GM12892 (cell line): ENCODE data around the gene GRIA2.

Source experiments
- POLR2A ChIP-seq: IDR thresholded peaks from 2 replicates; pipeline ENCODE4 v1.6.1; 2011; ENCODE audit warnings: low read depth, low read length, control low read depth
- POLR2AphosphoS5 ChIP-seq: IDR thresholded peaks from 2 replicates; pipeline ENCODE4 v1.6.1; 2011; ENCODE audit warnings: low read depth, low read length, control low read depth
- TAF1 ChIP-seq: IDR thresholded peaks from 2 replicates; pipeline ENCODE4 v1.6.1; 2011; ENCODE audit warnings: low read depth, mild to moderate bottlenecking, control low read depth, low read length, borderline replicate concordance

GRCh38 chr4:157270552-157270951, 50.0 kb downstream of the GRIA2 start:
- no peak for TF ChIP-seq POLR2A
- TF ChIP-seq POLR2AphosphoS5, result no peak
- TF ChIP-seq TAF1, result no peak
